Urothelium cell line (cell line): ENCODE results near the gene LYZ.

Source experiments
- DNase-seq: peaks from one replicate; pipeline ENCODE4 v3.0.0; 2011; ENCODE audit warnings: low spot score, mixed read lengths
- FAIRE-seq: peaks from 2 replicates; lab custom pipeline; 2011; peaks lifted over from hg19 to GRCh38; lab: Jason Lieb, UNC

The LYZ gene

DNA sequence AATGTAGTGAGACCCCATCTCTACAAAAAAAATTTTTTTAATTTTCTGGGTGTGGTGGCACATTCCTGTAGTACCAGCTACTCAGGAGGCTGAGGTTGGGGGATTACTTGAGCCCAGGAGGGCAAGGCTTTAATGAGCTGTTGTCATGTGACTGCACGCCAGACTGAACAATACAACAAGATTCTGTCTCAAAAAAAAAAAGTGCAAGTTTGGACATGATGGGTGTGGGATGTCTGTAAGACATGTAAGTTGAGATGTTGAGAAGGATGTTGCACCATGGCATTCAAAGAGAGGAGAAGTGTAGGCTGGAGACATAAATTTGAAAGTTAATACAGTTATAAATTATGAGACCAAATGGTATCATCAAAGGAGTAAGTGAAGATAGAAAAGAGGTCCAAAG, 34.9 kb downstream of the LYZ start:
- FAIRE-seq: no peak

DNA sequence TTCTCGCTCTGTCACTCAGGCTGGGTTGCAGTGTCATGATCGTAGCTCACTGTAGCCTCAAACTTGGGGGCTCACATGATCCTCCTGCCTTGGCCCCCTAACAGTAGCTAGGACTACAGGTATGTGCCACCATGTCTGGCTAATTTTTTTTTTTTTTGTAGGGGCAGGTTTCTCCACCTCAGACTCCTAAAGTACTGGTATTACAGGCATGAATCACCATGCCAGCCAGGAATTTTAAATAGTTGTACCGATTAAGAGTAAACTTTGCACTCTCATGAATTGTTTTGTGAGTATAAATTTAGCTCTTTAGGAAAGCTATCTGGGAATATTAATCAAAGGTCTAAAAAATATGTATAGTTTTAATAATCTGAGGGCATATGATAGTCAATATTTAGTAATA, 36.9 kb downstream of the LYZ start:
- FAIRE-seq (no peak), DNase-seq (no peak)

More for the DNA sequence above, 34.9 kb downstream of the LYZ start:
- DNase-seq: no peak

GRCh38 chr12:69386921-69387320, 38.7 kb downstream of the LYZ start:
- no peak for FAIRE-seq
- no peak for DNase-seq

DNA sequence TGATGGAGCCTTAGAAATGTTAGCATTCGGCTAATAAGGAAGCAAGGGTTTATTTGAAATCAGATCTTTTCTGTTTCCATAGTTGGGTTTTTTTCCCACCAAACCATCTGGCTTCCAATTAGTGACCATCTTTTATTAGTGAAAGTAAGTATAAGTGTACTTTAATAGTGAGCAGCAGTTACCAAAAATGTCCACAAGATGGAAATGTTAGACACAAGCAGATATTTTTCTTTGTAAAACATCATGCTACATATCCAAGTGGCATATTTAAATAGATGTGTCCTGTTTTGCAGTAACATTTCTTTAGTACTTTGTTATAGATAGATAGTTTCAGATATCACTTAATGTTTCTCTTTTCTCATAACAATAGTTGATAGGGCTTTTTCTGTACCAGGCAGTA, 40.2 kb downstream of the LYZ start:
- DNase-seq: no peak
- no peak for FAIRE-seq

GRCh38 chr12:69389831-69390230, 41.6 kb downstream of the LYZ start:
- no peak for FAIRE-seq

GRCh38 chr12:69392179-69392928, 44.2 kb downstream of the LYZ start:
- DNase-seq (no peak), FAIRE-seq (no peak)

More at GRCh38 chr12:69389831-69390230, 41.6 kb downstream of the LYZ start:
- DNase-seq: no peak

DNA sequence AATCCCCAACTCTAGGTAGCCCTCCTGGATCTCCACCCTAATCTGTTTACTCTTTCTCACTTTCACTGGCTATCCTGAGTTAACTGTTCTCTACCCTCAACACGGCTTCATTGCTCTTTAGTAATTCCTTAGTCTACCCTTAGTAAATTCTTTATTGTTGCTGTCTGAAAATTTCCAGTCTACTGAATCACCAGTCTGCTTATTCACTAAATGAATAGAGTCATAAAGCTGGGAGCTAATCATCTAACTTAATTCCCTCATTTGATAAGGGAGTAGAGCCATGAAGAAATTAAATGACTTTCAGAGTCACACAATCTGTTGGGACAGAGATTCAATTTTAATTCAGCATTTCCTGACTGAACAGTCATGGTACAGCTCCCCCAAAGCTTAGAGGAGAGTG, 47.9 kb downstream of the LYZ start:
- DNase-seq (no peak), FAIRE-seq (no peak)

DNA sequence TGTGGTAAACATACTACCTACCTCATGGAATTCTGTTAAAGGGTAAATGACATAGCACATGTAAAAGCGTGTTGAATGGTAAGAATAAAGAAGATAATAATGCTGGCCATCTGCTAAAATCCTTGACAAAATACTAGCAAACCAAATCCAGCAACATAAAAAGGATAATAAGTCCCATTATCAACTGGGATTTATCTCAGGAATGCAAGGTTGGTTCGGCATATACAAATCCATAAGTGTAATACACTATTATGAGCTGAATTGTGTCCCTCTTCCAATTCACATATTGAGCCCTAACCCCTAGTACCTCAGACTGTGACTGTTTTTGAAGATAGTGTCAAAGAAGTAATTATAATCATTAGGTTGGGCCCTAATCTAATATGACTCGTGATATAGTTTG, 48.8 kb downstream of the LYZ start:
- FAIRE-seq: no peak
- no peak for DNase-seq

- DNase-seq (no peak), FAIRE-seq (no peak)
Observed at GRCh38 chr12:69397978-69398377, 49.8 kb downstream of the LYZ start.

GRCh38 chr12:69401940-69402339, 53.8 kb downstream of the LYZ start:
- DNase-seq: no peak
- no peak for FAIRE-seq
